ENCODE data around the gene SPARC.
A peak's percentile ranks its signal among the peaks of the same experiment; 100 is the strongest.

The SPARC gene

GRCh38 chr5:151620461-151620840, 66.3 kb downstream of the SPARC start:
- DNase-seq: no peak

- DNase-seq: no peak
Observed at GRCh38 chr5:151619812-151620460, 66.8 kb downstream of the SPARC start.

DNA sequence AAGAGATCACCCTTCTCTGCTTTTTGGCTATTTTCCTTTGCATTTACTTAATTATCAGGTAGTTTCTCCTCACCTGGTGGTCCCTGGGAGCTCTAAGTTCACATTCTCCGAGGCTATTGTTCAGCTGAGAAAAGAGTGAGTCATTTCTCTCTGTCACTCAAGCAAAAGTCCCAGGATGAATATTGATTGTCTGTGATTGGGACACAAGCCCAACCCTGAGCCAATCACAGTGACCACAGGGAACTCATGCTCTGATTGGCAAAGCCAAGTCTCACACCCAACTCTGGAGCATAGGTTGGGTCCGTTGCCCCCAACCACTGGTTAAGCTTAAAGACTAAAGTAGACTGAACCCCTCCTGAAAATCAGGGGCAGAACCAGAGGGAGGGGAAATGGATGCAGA, 67.8 kb downstream of the SPARC start:
- DNase-seq: no peak

GRCh38 chr5:151617841-151618710, 68.6 kb downstream of the SPARC start:
- DNase-seq: no peak

DNA sequence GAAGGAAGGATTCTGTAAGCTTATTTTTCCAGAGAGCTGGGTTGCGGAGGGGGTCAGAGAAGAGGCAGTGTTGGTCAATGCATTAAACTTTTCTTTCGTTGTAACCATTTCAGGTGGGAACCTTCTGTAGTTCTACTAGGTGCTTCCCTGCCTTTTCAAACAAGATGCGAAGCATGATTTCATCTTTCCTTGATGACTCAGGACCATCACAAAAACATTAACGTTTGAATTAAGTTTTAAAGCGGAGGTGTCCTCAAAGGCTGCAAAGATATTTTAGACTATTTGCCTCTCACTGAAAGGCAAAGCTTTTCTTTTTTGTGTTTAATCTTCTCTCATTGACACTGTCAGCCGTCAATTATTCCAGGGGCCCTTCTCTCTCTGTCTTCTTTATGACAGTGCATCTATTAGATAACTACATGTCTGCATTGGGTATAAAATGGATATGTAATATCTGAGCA, 69.3 kb downstream of the SPARC start:
- no peak for DNase-seq

- DNase-seq: no peak
Observed at GRCh38 chr5:151615431-151615830, 71.3 kb downstream of the SPARC start.

DNA sequence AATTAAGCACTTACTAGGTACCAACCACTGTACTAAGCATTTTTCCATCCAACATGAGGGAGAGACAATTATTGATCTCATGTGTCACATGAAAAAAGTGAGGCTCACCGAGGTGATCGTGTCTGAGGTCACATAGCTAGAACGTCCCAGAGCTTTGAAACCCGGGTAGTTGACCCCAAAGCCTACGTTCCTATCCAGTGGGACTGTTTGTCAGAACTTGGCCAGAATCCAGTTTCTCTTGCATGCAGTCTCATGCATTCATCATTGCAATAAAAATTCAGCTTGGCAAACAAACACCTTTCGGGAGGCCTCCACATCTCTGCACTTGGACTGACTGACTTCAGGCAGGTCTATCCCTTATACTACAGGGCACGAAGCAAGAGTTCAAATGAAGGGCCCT, 72.2 kb downstream of the SPARC start:
- no peak for DNase-seq

- DNase-seq: no peak
Observed at GRCh38 chr5:151612689-151613427, 73.9 kb downstream of the SPARC start.

GRCh38 chr5:151611127-151611775, 75.5 kb downstream of the SPARC start:
- peak in 2 of 14 donors; percentile 7 to 74 for DNase-seq

All from C1 segment of cervical spinal cord (tissue), 14 donors.